ENCODE results near the gene WIPF2.

WIPF2 gene

GRCh38 chr17:40327244-40327729, 108.2 kb downstream of the WIPF2 start:
- DNase-seq (ENCODE audit: low spot score) = no peak

- no peak for DNase-seq (ENCODE audit: low spot score)
These were observed 108.8 kb downstream of the WIPF2 start for GRCh38 chr17:40327735-40328385.

- DNase-seq (ENCODE audit: low spot score) = no peak
These were observed 109.3 kb downstream of the WIPF2 start for GRCh38 chr17:40328386-40328766.

- DNase-seq (ENCODE audit: low spot score) = no peak
These were observed 111.0 kb downstream of the WIPF2 start for GRCh38 chr17:40329839-40330794.

GRCh38 chr17:40330850-40331470, 111.9 kb downstream of the WIPF2 start:
- DNase-seq (ENCODE audit: low spot score) = no peak

- peak; percentile 63 for DNase-seq (ENCODE audit: low spot score)
These were observed 112.9 kb downstream of the WIPF2 start for GRCh38 chr17:40331743-40332641.
